Activated CD4-positive, CD25-positive, alpha-beta regulatory T cell (primary cell): ENCODE results near the gene GNG4.

Experiments
- DNase-seq, 4 experiments: peaks; one replicate each; lab custom pipeline; 2025; lab: John Stamatoyannopoulos, UW

Gene GNG4

GRCh38 chr1:235649368-235650163 is at the start of gene GNG4:
Gene GNG4, minus strand, starts transcription at chr1:235649784. Its CDS starts 65,946 bp downstream, at chr1:235583838.
- no peak for DNase-seq

GRCh38 chr1:235697508-235697907 is 47.9 kb upstream of the GNG4 start:
- no peak for DNase-seq

GRCh38 chr1:235689356-235689755 is 39.8 kb upstream of the GNG4 start:
- no peak for DNase-seq

GRCh38 chr1:235688096-235688495 is 38.5 kb upstream of the GNG4 start:
- no peak for DNase-seq

GRCh38 chr1:235683653-235684052 is 34.1 kb upstream of the GNG4 start:
- DNase-seq = no peak

GRCh38 chr1:235682216-235682615 is 32.6 kb upstream of the GNG4 start:
- DNase-seq = no peak

- DNase-seq = no peak
Observed at GRCh38 chr1:235679644-235680043, 30.1 kb upstream of the GNG4 start.

- DNase-seq = no peak
Observed at GRCh38 chr1:235679005-235679404, 29.4 kb upstream of the GNG4 start.

- DNase-seq = no peak
Observed at GRCh38 chr1:235675152-235675890, 25.7 kb upstream of the GNG4 start.

GRCh38 chr1:235673981-235674380 is 24.4 kb upstream of the GNG4 start:
- no peak for DNase-seq

- no peak for DNase-seq
Observed at GRCh38 chr1:235671992-235672391, 22.4 kb upstream of the GNG4 start.

- DNase-seq = no peak
Observed at GRCh38 chr1:235670157-235670776, 20.7 kb upstream of the GNG4 start.

- no peak for DNase-seq
Observed at GRCh38 chr1:235669277-235669676, 19.7 kb upstream of the GNG4 start.

GRCh38 chr1:235663628-235664027 is 14.0 kb upstream of the GNG4 start:
- no peak for DNase-seq

GRCh38 chr1:235661568-235661967 is 12.0 kb upstream of the GNG4 start:
- DNase-seq = no peak

GRCh38 chr1:235659186-235659771 is 9.7 kb upstream of the GNG4 start:
- DNase-seq = no peak

- no peak for DNase-seq
Observed at GRCh38 chr1:235657747-235658526, 8.4 kb upstream of the GNG4 start.

GRCh38 chr1:235657269-235657668 is 7.7 kb upstream of the GNG4 start:
- no peak for DNase-seq

- DNase-seq = no peak
Observed at GRCh38 chr1:235652364-235652763, 2.8 kb upstream of the GNG4 start.

- no peak for DNase-seq
Observed at GRCh38 chr1:235651170-235651806, 1.7 kb upstream of the GNG4 start.
